ENCODE results near the gene FGF14.

Gene FGF14

GRCh38 chr13:102040812-102041211, 361.0 kb downstream of the FGF14 start:
- Histone ChIP-seq H3K4me3 (ENCODE audit: low read length in 2 of 2) (no peak overlapping the region), H2BK15ac (ENCODE audit: low read length) (no peak overlapping the region), H3K4ac (ENCODE audit: low read length) (no peak overlapping the region), H4K8ac (ENCODE audit: low read depth, low read length) (no peak overlapping the region), H2AK5ac (ENCODE audit: low read depth, low read length) (no peak overlapping the region), H3K79me1 (ENCODE audit: low read depth, low read length) (no peaks in the 10 kb centered on the region), H3K27ac (replicated peaks; ENCODE audit: low read length) (no peak overlapping the region), H2BK5ac (ENCODE audit: low read length) (no peak overlapping the region), H3K36me3 (replicated peaks in 1 of 2; ENCODE audit: control insufficient read depth in 2 of 2, insufficient read depth in 2 of 2, low read length in 2 of 2) (no peaks in the 10 kb centered on the region), H3K4me2 (ENCODE audit: insufficient read depth, low read length, poor library complexity, severe bottlenecking) (no peak overlapping the region), H3K23ac (ENCODE audit: low read depth, low read length, poor library complexity) (no peak overlapping the region), H2BK120ac (ENCODE audit: low read depth, low read length) (no peak overlapping the region), H4K91ac (ENCODE audit: low read depth, low read length, poor library complexity) (no peak overlapping the region), H3K14ac (ENCODE audit: low read length) (no peak overlapping the region), H3K18ac (ENCODE audit: low read length) (no peak overlapping the region), H3K4me1 (ENCODE audit: control insufficient read depth in 2 of 2, insufficient read depth in 1 of 2, low read depth in 1 of 2, low read length in 2 of 2) (peaks cover under 1 to 6% of the 10 kb centered on the region in 2 donors), H2BK12ac (ENCODE audit: low read length) (no peak overlapping the region), H3K9me3 (replicated peaks in 1 of 2; ENCODE audit: control insufficient read depth in 2 of 2, insufficient read depth in 1 of 2, low read depth in 1 of 2, low read length in 2 of 2) (no peaks in the 10 kb centered on the region), H3K27me3 (ENCODE audit: control insufficient read depth in 3 of 3, insufficient read depth in 3 of 3, low read depth in 1 of 3, low read length in 3 of 3) (no peaks in the 10 kb centered on the region), H3K9ac (ENCODE audit: low read depth, low read length, poor library complexity) (no peak overlapping the region), H2AFZ (ENCODE audit: low read length) (no peak overlapping the region)
- no CpG with 5 or more reads among the region's 2 CpGs for WGBS, 2 donors (ENCODE audit: extremely low coverage in 2 of 2, insufficient read length in 2 of 2, insufficient replicate concordance in 1 of 2)
- DNase-seq (ENCODE audit: low spot score), result no peak

GRCh38 chr13:102039264-102039663, 362.6 kb downstream of the FGF14 start:
- DNase-seq (ENCODE audit: low spot score), result no peak
- Histone ChIP-seq H3K14ac (ENCODE audit: low read length) (no peak overlapping the region), H3K9me3 (replicated peaks in 1 of 2; ENCODE audit: control insufficient read depth in 2 of 2, insufficient read depth in 1 of 2, low read depth in 1 of 2, low read length in 2 of 2) (no peaks in the 10 kb centered on the region), H3K79me1 (ENCODE audit: low read depth, low read length) (no peaks in the 10 kb centered on the region), H3K27me3 (ENCODE audit: control insufficient read depth in 3 of 3, insufficient read depth in 3 of 3, low read depth in 1 of 3, low read length in 3 of 3) (no peaks in the 10 kb centered on the region), H3K4ac (ENCODE audit: low read length) (no peak overlapping the region), H2BK15ac (ENCODE audit: low read length) (no peak overlapping the region), H2BK120ac (ENCODE audit: low read depth, low read length) (no peak overlapping the region), H4K91ac (ENCODE audit: low read depth, low read length, poor library complexity) (no peak overlapping the region), H3K4me3 (ENCODE audit: low read length in 2 of 2) (no peak overlapping the region), H3K4me1 (ENCODE audit: control insufficient read depth in 2 of 2, insufficient read depth in 1 of 2, low read depth in 1 of 2, low read length in 2 of 2) (peaks cover 0 to 11% of the 10 kb centered on the region in 2 donors), H2BK5ac (ENCODE audit: low read length) (no peak overlapping the region), H3K23ac (ENCODE audit: low read depth, low read length, poor library complexity) (no peak overlapping the region), H2AK5ac (ENCODE audit: low read depth, low read length) (no peak overlapping the region), H2AFZ (ENCODE audit: low read length) (peak overlapping the region; percentile 55), H3K27ac (replicated peaks; ENCODE audit: low read length) (no peak overlapping the region), H2BK12ac (ENCODE audit: low read length) (no peak overlapping the region), H3K36me3 (replicated peaks in 1 of 2; ENCODE audit: control insufficient read depth in 2 of 2, insufficient read depth in 2 of 2, low read length in 2 of 2) (no peaks in the 10 kb centered on the region), H3K9ac (ENCODE audit: low read depth, low read length, poor library complexity) (no peak overlapping the region), H4K8ac (ENCODE audit: low read depth, low read length) (no peak overlapping the region), H3K4me2 (ENCODE audit: insufficient read depth, low read length, poor library complexity, severe bottlenecking) (no peak overlapping the region), H3K18ac (ENCODE audit: low read length) (no peak overlapping the region)
- no CpG with 5 or more reads among the region's 7 CpGs for WGBS, 2 donors (ENCODE audit: extremely low coverage in 2 of 2, insufficient read length in 2 of 2, insufficient replicate concordance in 1 of 2)

- H3K18ac ChIP-seq (ENCODE audit: low read length), result no peak overlapping the region
- no peak overlapping the region for H2AK5ac ChIP-seq (ENCODE audit: low read depth, low read length)
- H3K79me1 ChIP-seq (ENCODE audit: low read depth, low read length), result no peaks in the 10 kb centered on the region
- H3K27me3 ChIP-seq (ENCODE audit: control insufficient read depth in 3 of 3, insufficient read depth in 3 of 3, low read depth in 1 of 3, low read length in 3 of 3), result no peaks in the 10 kb centered on the region
- H3K9me3 ChIP-seq (replicated peaks in 1 of 2; ENCODE audit: control insufficient read depth in 2 of 2, insufficient read depth in 1 of 2, low read depth in 1 of 2, low read length in 2 of 2), result no peaks in the 10 kb centered on the region
- H3K4me3 ChIP-seq (ENCODE audit: low read length in 2 of 2), result no peak overlapping the region
- H3K4ac ChIP-seq (ENCODE audit: low read length), result no peak overlapping the region
- no peak overlapping the region for H3K27ac ChIP-seq (replicated peaks; ENCODE audit: low read length)
- H2BK12ac ChIP-seq (ENCODE audit: low read length), result no peak overlapping the region
- H4K8ac ChIP-seq (ENCODE audit: low read depth, low read length), result no peak overlapping the region
- no peak overlapping the region for H3K9ac ChIP-seq (ENCODE audit: low read depth, low read length, poor library complexity)
- H2AFZ ChIP-seq (ENCODE audit: low read length), result no peak overlapping the region
- no peak overlapping the region for H2BK15ac ChIP-seq (ENCODE audit: low read length)
- peaks cover 1 to 11% of the 10 kb centered on the region in 2 donors for H3K4me1 ChIP-seq (ENCODE audit: control insufficient read depth in 2 of 2, insufficient read depth in 1 of 2, low read depth in 1 of 2, low read length in 2 of 2)
- no peak overlapping the region for H4K91ac ChIP-seq (ENCODE audit: low read depth, low read length, poor library complexity)
- H3K23ac ChIP-seq (ENCODE audit: low read depth, low read length, poor library complexity), result no peak overlapping the region
- no peak overlapping the region for H2BK5ac ChIP-seq (ENCODE audit: low read length)
- H3K36me3 ChIP-seq (replicated peaks in 1 of 2; ENCODE audit: control insufficient read depth in 2 of 2, insufficient read depth in 2 of 2, low read length in 2 of 2), result no peaks in the 10 kb centered on the region
- DNase-seq (ENCODE audit: low spot score), result no peak
- H2BK120ac ChIP-seq (ENCODE audit: low read depth, low read length), result no peak overlapping the region
- H3K4me2 ChIP-seq (ENCODE audit: insufficient read depth, low read length, poor library complexity, severe bottlenecking), result no peak overlapping the region
- H3K14ac ChIP-seq (ENCODE audit: low read length), result no peak overlapping the region
- WGBS, 2 donors (ENCODE audit: extremely low coverage in 2 of 2, insufficient read length in 2 of 2, insufficient replicate concordance in 1 of 2), result no CpG with 5 or more reads among the region's 1 CpG
These were observed 363.1 kb downstream of the FGF14 start for GRCh38 chr13:102038787-102039186.

- Histone ChIP-seq H3K9ac (ENCODE audit: low read depth, low read length, poor library complexity) (no peak overlapping the region), H3K79me1 (ENCODE audit: low read depth, low read length) (no peaks in the 10 kb centered on the region), H3K9me3 (replicated peaks in 1 of 2; ENCODE audit: control insufficient read depth in 2 of 2, insufficient read depth in 1 of 2, low read depth in 1 of 2, low read length in 2 of 2) (no peaks in the 10 kb centered on the region), H3K4ac (ENCODE audit: low read length) (no peak overlapping the region), H2AK5ac (ENCODE audit: low read depth, low read length) (no peak overlapping the region), H3K27me3 (ENCODE audit: control insufficient read depth in 3 of 3, insufficient read depth in 3 of 3, low read depth in 1 of 3, low read length in 3 of 3) (no peaks in the 10 kb centered on the region), H3K36me3 (replicated peaks in 1 of 2; ENCODE audit: control insufficient read depth in 2 of 2, insufficient read depth in 2 of 2, low read length in 2 of 2) (no peaks in the 10 kb centered on the region), H2BK120ac (ENCODE audit: low read depth, low read length) (no peak overlapping the region), H3K4me1 (ENCODE audit: control insufficient read depth in 2 of 2, insufficient read depth in 1 of 2, low read depth in 1 of 2, low read length in 2 of 2) (peaks cover 3 to 22% of the 10 kb centered on the region in 2 donors), H2BK15ac (ENCODE audit: low read length) (no peak overlapping the region), H3K23ac (ENCODE audit: low read depth, low read length, poor library complexity) (no peak overlapping the region), H4K8ac (ENCODE audit: low read depth, low read length) (no peak overlapping the region), H3K14ac (ENCODE audit: low read length) (no peak overlapping the region), H3K27ac (replicated peaks; ENCODE audit: low read length) (no peak overlapping the region), H2AFZ (ENCODE audit: low read length) (peak overlapping the region; percentile 14), H3K4me3 (ENCODE audit: low read length in 2 of 2) (no peak overlapping the region), H2BK12ac (ENCODE audit: low read length) (no peak overlapping the region), H2BK5ac (ENCODE audit: low read length) (no peak overlapping the region), H4K91ac (ENCODE audit: low read depth, low read length, poor library complexity) (no peak overlapping the region), H3K4me2 (ENCODE audit: insufficient read depth, low read length, poor library complexity, severe bottlenecking) (no peak overlapping the region), H3K18ac (ENCODE audit: low read length) (no peak overlapping the region)
- DNase-seq (ENCODE audit: low spot score), result no peak
These were observed 365.9 kb downstream of the FGF14 start for GRCh38 chr13:102035969-102036368.

All from neuronal stem cell (in vitro differentiated cells).